Activated naive CD4-positive, alpha-beta T cell treated with anti-CD3 and anti-CD28 coated beads, Interleukin-2, amount 10 ng/mL, durations not matched to agents 5 hours and 36 hours (primary cell): ENCODE results near the gene FAM156A. TPM values are rescaled to one million over a fixed set of nuclear protein-coding genes. Genes with fewer than 3 reads are reported as not detected.

Experiments
- total RNA-seq, 2 experiments: library from RNA; stranded (reverse); gene quantifications; one replicate each; pipeline ENCODE4 v1.2.3, GENCODE V29; 2021

FAM156A gene, protein sequence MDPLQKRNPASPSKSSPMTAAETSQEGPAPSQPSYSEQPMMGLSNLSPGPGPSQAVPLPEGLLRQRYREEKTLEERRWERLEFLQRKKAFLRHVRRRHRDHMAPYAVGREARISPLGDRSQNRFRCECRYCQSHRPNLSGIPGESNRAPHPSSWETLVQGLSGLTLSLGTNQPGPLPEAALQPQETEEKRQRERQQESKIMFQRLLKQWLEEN
- 10 to 100 TPM; 18.8 to 23.5 TPM for total RNA-seq

DNA sequence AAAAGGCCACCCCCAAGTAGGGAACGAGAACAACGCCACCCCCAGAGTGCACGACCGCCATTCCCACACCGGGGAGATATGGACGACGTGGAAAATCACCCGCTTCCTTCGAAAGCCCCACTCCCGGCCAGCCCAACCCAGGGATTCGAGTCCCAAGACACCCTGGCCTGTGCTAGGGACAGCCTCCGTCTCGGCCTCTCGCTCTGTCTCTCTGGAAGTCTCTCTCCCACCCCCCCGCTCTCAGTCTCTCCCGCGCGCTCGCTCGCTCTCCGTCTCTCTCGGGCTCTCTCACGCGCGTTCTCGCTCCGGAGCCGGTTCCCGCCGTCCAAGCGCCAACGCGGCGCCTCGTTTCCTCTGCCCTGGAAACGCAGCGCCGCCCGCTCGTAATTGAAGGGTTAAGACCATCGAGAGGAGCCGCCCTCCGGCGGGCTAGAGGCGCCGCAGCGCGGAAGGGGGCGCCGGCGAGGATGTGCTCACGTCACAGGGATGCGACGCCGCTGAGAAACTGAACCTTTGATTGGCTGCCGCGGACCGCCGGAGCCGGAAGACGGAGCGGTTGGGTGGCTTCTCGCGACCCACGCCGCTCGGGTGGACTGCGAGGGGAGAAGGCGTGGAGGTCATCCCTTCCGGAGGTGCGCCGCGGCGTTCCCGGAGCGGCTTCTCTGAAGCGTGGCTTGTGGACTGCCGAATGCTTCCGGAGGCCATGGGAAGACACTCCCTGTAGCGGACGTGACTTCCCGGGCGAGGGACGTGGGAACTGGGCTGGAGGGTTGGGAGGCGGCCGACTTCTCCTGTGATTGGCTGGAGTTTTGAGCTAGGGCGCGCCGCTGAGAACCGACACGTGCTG, at the start of gene FAM156A:
Gene FAM156A, minus strand, starts transcription at position 406 of the 847 bp plus-strand sequence. CDS start 9,930 bp downstream, outside the sequence.

Other genes with a start within 250 kb of the FAM156A start
- not detected for gene SSX2B, start 207.3 kb downstream of the FAM156A start, total RNA-seq
- not detected for gene SPANXN5, start 161.1 kb downstream of the FAM156A start, total RNA-seq
- not detected for gene XAGE5, start 147.2 kb downstream of the FAM156A start, total RNA-seq
- gene XAGE3, start 90.4 kb downstream of the FAM156A start, total RNA-seq, result not detected
- 10 to 100 TPM; 11.5 to 12.3 TPM for gene FAM156B, start 61.2 kb downstream of the FAM156A start, total RNA-seq
- not detected for gene GPR173, start 90.3 kb upstream of the FAM156A start, total RNA-seq
- 10 to 100 TPM; 17.6 to 21.6 TPM for gene TSPYL2, start 123.8 kb upstream of the FAM156A start, total RNA-seq
- gene KANTR, start 135.6 kb upstream of the FAM156A start, total RNA-seq, result 10 to 100 TPM in 1 of 2 experiments, 1 to 10 TPM in 1; 9.9 to 10.9 TPM